ENCODE results near the gene LRIT1. TPM values are rescaled to one million over a fixed set of nuclear protein-coding genes. Genes with fewer than 3 reads are reported as not detected.
A peak's percentile ranks its signal among the peaks of the same experiment; 100 is the strongest.

Gene LRIT1
- total RNA-seq, 1 experiment from 2014 or later: not detected

DNA sequence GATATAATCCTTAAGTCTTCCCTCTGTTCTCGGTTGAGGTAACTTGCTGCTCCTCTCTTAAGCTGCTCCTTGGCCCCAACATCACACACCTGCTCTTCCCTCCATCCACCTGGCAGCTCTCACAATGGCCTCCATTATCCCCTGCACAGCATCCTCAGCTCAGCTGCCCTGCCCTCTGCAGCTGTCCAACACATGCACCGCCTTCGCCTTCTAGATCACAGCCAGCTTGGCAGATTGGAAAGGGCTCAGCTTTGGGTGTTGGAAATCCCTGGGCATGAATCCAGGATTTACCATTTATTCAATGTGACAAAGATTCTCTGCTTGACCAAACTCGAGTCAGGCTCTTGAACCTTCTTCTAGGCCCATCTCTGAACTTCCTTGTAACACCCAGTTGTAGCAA, 24.1 kb upstream of the LRIT1 start:
- POLR2A ChIA-PET (ENCODE audit: low non-redundant PET): no interaction called here
- CTCF ChIA-PET: interaction anchor here (3.4 kb wide), 1 partner anchor 273 kb away, joined by 55 read pairs; no protein-coding TSS in a partner anchor
- H3K9me3 ChIP-seq (ENCODE audit: low read depth, low read length, poor library complexity, severe bottlenecking): no peaks in the 10 kb centered on the region
- BruUV-seq (replicated peaks): no TSS peak
- intact Hi-C loops (cut with micrococcal nuclease; ENCODE audit: unreplicated experiment): loop anchor here (2.0 kb wide), 1 partner anchor 105 kb away; no protein-coding TSS in a partner anchor
- no peak overlapping the region for H3K27ac ChIP-seq (ENCODE audit: low read depth, low read length, poor library complexity, severe bottlenecking)
- H3K4me3 ChIP-seq (ENCODE audit: low read depth, low read length, poor library complexity, severe bottlenecking): no peak overlapping the region
- DNase-seq (ENCODE audit: low spot score): no peak
- no peak for TF ChIP-seq EZH2 (IDR thresholded peaks at IDR 0.05; ENCODE audit: borderline replicate concordance, low read depth, low read length, poor library complexity, severe bottlenecking)
- TF ChIP-seq, protein P1, sequence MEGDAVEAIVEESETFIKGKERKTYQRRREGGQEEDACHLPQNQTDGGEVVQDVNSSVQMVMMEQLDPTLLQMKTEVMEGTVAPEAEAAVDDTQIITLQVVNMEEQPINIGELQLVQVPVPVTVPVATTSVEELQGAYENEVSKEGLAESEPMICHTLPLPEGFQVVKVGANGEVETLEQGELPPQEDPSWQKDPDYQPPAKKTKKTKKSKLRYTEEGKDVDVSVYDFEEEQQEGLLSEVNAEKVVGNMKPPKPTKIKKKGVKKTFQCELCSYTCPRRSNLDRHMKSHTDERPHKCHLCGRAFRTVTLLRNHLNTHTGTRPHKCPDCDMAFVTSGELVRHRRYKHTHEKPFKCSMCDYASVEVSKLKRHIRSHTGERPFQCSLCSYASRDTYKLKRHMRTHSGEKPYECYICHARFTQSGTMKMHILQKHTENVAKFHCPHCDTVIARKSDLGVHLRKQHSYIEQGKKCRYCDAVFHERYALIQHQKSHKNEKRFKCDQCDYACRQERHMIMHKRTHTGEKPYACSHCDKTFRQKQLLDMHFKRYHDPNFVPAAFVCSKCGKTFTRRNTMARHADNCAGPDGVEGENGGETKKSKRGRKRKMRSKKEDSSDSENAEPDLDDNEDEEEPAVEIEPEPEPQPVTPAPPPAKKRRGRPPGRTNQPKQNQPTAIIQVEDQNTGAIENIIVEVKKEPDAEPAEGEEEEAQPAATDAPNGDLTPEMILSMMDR (conservative IDR thresholded peaks at IDR 0.05; ENCODE audit: low read depth, low read length): no peak
- no peaks in the 10 kb centered on the region for H3K36me3 ChIP-seq (ENCODE audit: insufficient read depth, low read length, poor library complexity, severe bottlenecking)
- peaks cover 10% of the 10 kb centered on the region for H3K27me3 ChIP-seq (replicated peaks; ENCODE audit: insufficient read depth, low read depth, low read length, poor library complexity)
- H3K4me1 ChIP-seq (ENCODE audit: insufficient read depth, low read length, poor library complexity, severe bottlenecking): no peaks in the 10 kb centered on the region

DNA sequence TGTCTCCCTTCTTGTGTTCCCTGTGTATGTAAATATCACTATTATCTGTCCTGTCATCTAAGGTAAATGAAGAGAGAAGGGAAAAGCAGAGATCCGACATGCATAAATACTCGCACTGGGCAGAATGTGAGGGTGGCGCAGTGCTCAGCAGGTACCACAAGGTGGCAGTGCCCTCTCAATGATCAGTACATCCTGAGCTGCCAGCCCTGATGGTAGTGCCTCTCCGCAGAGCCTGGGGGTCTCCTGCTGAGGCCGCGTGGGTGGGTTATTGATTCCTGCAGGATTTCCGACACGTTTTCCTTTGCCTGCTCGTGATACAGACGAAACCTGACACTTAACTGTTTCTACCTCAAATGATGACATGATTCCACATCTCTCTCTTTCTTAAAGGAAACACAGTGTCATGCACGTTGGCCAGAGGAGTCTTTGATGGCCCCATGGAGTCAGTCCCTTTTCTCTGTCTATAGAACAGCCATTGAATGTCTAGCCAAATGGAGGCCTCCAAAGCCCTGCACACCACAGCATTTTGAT, 23.3 kb upstream of the LRIT1 start:
- H3K36me3 ChIP-seq (ENCODE audit: insufficient read depth, low read length, poor library complexity, severe bottlenecking): no peaks in the 10 kb centered on the region
- ChIA-PET CTCF (interaction anchor here (0.6 to 1.8 kb wide), 3 partner anchors 160 to 275 kb away, joined by 3 to 19 read pairs (median 4); no protein-coding TSS in a partner anchor), POLR2A (ENCODE audit: low non-redundant PET) (no interaction called here)
- H3K9me3 ChIP-seq (ENCODE audit: low read depth, low read length, poor library complexity, severe bottlenecking): no peaks in the 10 kb centered on the region
- H3K4me3 ChIP-seq (ENCODE audit: low read depth, low read length, poor library complexity, severe bottlenecking): no peak overlapping the region
- no peak for TF ChIP-seq EZH2 (IDR thresholded peaks at IDR 0.05; ENCODE audit: borderline replicate concordance, low read depth, low read length, poor library complexity, severe bottlenecking)
- TF ChIP-seq, protein P1 (conservative IDR thresholded peaks at IDR 0.05; ENCODE audit: low read depth, low read length): peak; percentile 95
- DNase-seq (ENCODE audit: low spot score): peak; percentile 83
- no peaks in the 10 kb centered on the region for H3K4me1 ChIP-seq (ENCODE audit: insufficient read depth, low read length, poor library complexity, severe bottlenecking)
- H3K27ac ChIP-seq (ENCODE audit: low read depth, low read length, poor library complexity, severe bottlenecking): no peak overlapping the region
- no TSS peak for BruUV-seq (replicated peaks)
- H3K27me3 ChIP-seq (replicated peaks; ENCODE audit: insufficient read depth, low read depth, low read length, poor library complexity): peaks cover 8% of the 10 kb centered on the region
- intact Hi-C loops (cut with micrococcal nuclease; ENCODE audit: unreplicated experiment): loop anchor here (2.0 to 5.0 kb wide), 2 partner anchors 106 to 453 kb away; no protein-coding TSS in a partner anchor

DNA sequence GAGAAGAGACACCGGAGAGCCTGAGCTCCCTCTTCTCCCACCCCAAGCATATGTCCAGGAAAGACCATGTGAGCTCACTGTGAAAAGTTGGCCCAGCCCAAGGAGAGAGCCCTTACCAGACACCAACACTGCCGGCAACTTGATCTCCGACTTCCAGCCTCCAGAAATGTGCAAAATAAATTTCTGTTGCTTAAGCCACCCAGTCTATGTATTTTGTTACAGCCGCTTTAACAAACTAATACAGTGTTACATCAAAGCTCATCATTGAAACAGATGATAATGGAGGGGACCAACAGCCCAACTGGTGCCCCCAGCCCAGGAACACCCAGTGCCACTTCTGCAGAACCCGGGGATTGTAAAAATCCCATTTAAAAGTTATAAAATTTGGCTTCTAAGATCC, 22.4 kb upstream of the LRIT1 start:
- CTCF ChIA-PET: interaction anchor here (0.7 to 1.8 kb wide), 2 partner anchors 274 to 276 kb away, joined by 3 to 19 read pairs; no protein-coding TSS in a partner anchor
- no peaks in the 10 kb centered on the region for H3K9me3 ChIP-seq (ENCODE audit: low read depth, low read length, poor library complexity, severe bottlenecking)
- BruUV-seq (replicated peaks): no TSS peak
- no peaks in the 10 kb centered on the region for H3K36me3 ChIP-seq (ENCODE audit: insufficient read depth, low read length, poor library complexity, severe bottlenecking)
- no peak for TF ChIP-seq EZH2 (IDR thresholded peaks at IDR 0.05; ENCODE audit: borderline replicate concordance, low read depth, low read length, poor library complexity, severe bottlenecking)
- TF ChIP-seq, protein P1 (conservative IDR thresholded peaks at IDR 0.05; ENCODE audit: low read depth, low read length): no peak
- no peak overlapping the region for H3K27ac ChIP-seq (ENCODE audit: low read depth, low read length, poor library complexity, severe bottlenecking)
- H3K27me3 ChIP-seq (replicated peaks; ENCODE audit: insufficient read depth, low read depth, low read length, poor library complexity): peaks cover 3% of the 10 kb centered on the region
- intact Hi-C loops (cut with micrococcal nuclease; ENCODE audit: unreplicated experiment): loop anchor here (2.0 to 5.0 kb wide), 2 partner anchors 107 to 454 kb away; no protein-coding TSS in a partner anchor
- POLR2A ChIA-PET (ENCODE audit: low non-redundant PET): no interaction called here
- DNase-seq (ENCODE audit: low spot score): no peak
- H3K4me1 ChIP-seq (ENCODE audit: insufficient read depth, low read length, poor library complexity, severe bottlenecking): no peaks in the 10 kb centered on the region
- no peak overlapping the region for H3K4me3 ChIP-seq (ENCODE audit: low read depth, low read length, poor library complexity, severe bottlenecking)

All from A673 (cell line).